NCI-H82 treated with DMSO at 0.1 percent for 48 hours (cell line): ENCODE data around the gene MZB1.
"Not testable (repeated sequence)": the region's sequence is repeated elsewhere in the genome, so short reads cannot be mapped to it uniquely, and the experiment has no call there.

Experiments used
- DNase-seq: peaks from one replicate; lab custom pipeline; 2025; ENCODE audit not compliant: unreplicated experiment; lab: John Stamatoyannopoulos, UW

The MZB1 gene

DNA sequence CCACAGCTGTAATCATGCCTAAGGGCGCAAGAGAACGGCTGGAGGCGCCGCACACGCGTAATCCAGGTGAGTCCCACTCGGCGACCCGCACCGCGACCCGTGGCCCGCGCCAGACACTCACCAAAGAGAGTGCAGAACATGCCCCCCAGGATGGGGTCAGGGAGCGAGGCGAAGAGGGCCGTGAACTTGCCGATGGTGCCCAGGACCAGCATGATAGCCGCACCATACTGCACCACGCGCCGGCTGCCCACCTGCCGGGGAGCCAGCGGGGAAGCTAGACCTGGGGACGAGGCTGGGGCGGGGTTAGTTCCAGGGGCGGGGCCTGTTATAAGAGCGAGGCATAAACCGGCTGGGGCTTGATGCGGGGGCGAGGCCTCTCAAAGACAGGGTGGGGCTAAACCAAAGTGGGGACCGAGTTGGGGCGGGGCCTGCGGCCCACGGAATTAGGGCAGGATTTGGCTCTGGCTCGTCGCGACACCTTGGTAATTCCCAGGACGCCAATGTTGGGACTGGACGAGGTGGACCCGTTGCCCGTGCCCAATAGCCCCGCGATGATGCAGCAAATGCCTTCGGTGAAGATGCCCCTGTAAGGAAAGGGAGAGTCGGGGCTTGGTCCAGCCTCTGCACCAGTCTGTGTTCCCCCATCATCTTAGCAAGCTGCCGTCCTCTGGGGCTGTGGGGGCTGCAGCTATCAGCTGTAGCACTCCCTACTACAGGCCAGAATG is 11.4 kb downstream of the MZB1 start:
- DNase-seq = no peak

DNA sequence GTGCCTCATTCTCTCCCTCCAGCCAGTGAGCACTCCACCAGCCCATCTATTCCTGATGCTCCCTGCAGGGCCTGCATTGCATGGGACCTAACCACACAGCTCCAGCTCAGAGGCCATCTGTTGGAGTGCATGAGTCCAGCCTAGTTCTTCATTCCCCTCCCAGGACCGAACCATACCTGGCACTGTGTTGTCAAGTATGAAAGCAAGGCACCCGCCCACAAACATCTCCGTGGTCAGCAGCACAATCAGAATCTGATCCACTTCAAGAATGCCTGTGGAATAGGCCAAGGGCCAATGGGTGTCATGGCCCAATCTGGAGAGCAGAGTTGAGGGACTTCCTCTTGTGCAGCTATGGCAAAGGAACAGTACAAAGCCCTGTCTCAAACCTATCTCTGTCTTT is 12.5 kb downstream of the MZB1 start:
- no peak for DNase-seq

- no peak for DNase-seq
Measured at GRCh38 chr5:139376364-139376763, 13.3 kb downstream of the MZB1 start.

DNA sequence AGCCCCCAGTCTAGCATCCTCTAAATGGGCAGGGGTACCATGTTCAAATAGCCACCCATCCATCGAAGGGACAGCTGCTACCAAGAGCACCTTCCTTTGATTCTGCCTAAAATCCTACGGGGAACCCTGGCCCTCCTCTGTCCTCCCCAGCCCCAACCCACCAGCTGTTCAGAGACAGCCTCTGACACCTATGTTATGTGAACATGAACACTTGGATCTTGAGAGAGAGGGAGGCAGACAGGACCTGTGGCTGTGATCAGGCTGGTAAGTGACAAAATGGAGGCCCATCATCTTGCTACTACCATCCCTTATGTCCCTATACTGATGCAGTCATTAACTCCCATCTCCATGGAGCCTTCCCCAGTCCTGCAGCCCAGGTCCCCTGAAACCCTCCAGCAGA is 14.8 kb downstream of the MZB1 start:
- no peak for DNase-seq

GRCh38 chr5:139371482-139372435 is 18.0 kb downstream of the MZB1 start:
- DNase-seq = no peak

- DNase-seq = no peak
Measured at GRCh38 chr5:139369181-139369580, 20.5 kb downstream of the MZB1 start.

DNA sequence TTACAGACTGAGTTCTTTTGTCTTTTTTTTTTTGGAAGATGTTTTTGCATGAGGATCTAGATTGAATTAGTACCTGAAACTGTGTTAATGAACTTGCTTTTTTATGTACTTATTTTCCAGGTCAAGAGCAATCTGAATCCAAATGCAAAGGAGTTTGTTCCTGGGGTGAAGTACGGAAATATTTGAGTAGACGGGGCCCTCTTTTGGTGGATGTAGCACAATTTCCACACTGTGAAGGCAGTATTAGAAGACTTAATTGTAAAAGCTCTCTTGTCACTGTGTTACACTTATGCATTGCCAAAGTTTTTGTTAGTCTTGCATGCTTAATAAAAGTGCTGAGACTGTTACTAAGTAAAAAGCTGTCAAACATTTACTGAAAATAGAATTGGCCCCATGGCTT is 21.1 kb downstream of the MZB1 start:
- DNase-seq = no peak

- no peak for DNase-seq
Measured at GRCh38 chr5:139364466-139364865, 25.2 kb downstream of the MZB1 start.

DNA sequence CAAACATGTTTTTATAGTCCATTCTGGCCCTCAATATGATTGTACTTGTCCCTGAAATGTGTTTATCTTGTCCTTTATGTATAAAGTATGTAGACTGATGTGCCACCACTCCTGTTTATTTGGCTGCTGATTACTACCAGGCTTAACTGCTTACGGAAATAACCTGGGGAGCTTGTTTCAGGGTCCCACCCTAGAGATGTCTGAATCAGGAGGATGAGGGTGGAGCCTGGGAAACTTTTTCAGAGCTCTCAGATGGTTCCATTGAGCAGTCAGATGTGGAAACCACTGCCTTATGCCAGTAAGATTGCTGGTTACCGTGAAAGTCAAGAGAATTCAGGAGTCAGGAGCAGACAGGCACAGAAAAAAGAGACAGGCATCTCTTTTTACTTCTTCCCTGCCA is 25.8 kb downstream of the MZB1 start:
- DNase-seq = no peak

GRCh38 chr5:139361835-139362429 is 27.8 kb downstream of the MZB1 start:
- no peak for DNase-seq

DNA sequence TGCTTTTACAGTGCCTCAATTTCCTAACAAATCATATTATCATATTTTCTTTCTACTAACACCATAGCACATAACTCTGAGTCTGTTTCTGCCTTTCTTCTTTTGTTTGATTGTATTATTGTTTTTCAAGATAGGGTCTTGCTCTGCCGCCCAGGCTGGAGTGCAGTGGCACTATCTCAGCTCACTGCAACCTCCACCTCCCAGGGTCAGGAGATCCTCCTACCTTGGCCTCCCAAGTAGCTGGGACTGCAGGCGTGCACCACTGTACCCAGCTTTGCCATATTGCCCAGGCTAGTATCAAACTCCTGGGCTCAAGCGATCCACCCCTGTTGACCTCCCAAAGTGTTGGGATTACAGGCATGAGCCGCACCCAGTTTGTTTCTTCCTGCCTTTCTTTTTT is 29.3 kb downstream of the MZB1 start:
- DNase-seq = no peak

- DNase-seq = no peak
Measured at GRCh38 chr5:139358064-139358463, 31.6 kb downstream of the MZB1 start.

DNA sequence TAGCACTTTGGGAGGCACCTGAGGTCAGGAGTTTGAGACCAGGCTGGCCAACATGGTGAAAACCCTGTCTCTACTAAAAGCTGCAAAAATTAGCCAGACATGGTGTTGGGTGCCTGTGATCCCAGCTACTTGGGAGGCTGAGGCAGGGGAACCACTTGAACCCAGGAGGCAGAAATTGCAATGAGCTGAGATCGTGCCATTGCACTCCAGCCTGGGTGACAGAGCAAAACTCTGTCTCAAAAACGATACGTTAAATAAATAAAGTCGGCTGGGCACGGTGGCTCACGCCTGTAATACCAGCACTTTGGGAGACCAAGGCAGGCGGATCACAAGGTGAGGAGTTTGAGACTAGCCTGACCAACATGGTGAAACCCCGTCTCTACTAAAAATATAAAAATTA is 33.8 kb downstream of the MZB1 start:
- DNase-seq = not testable (repeated sequence)

GRCh38 chr5:139354186-139354585 is 35.5 kb downstream of the MZB1 start:
- DNase-seq = no peak

DNA sequence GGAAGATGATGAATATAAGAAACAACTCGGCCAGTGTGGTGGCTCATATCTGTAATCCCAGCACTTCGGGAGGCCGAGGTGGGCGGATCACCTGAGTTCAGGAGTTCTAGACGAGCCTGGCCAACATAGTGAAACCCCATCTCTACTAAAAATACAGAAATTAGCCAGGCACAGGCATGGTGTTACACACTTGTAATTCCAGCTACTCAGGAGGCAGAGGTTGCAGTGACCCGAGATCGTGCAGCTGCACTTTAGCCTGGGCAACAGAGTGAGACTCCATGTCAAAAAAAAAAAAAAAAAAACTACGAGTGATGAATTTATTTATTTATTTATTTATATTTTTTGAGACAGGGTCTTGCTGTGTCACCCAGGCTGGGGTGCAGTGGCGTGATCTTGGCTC is 41.9 kb downstream of the MZB1 start:
- DNase-seq = not testable (repeated sequence)

- DNase-seq = not testable (repeated sequence)
Measured at GRCh38 chr5:139345442-139345841, 44.3 kb downstream of the MZB1 start.

DNA sequence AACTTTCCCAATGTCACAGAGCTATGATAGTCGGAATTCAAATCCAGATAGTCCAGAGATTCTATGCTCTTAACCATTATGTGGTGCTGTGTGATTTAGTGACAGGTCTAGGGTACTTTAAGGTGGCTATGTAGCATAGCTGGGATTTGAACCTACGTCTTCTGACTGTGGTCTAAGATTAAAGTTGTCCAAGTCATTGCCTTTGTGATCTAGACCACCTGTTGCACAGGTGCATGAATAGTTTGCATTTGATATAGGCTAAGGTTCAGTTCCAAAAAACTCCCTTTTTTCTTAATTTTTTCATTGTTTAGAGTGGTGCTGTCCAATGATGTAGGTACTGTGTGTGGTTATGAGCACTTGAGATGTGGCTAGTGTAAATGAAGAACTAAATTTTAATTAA is 45.5 kb downstream of the MZB1 start:
- DNase-seq = no peak

GRCh38 chr5:139343476-139343875 is 46.2 kb downstream of the MZB1 start:
- DNase-seq = no peak

DNA sequence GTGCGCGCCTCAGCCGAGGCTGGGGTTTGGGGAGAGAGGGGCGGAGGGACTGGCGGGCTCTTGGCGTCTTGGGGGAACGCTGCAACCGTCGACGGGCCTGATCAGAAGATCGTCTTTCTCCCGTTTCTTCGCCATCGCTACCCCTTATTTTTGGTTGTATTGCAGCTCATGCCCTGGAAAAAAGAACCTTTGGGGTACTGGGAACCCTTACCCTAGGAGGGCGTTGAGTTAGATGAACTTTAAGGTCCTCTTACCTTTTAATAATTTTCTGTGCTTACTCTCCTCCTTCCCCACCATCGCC is 47.3 kb downstream of the MZB1 start:
- DNase-seq = no peak

GRCh38 chr5:139341689-139342422 is 47.9 kb downstream of the MZB1 start, which contains the start of gene PAIP2:
Gene PAIP2 (plus strand): TSS chr5:139341854. CDS start chr5:139363785, 21,931 bp downstream.
- DNase-seq = peak; percentile 86

- DNase-seq = no peak
Measured at GRCh38 chr5:139341187-139341688, 48.5 kb downstream of the MZB1 start.
